DND-41 (cell line): ENCODE measurements around the gene ADAMTS9.

Experiments used
- EZH2 ChIP-seq: IDR thresholded peaks from 3 replicates; pipeline ENCODE4 v1.6.1; 2012; ENCODE audit warnings: borderline replicate concordance, low read depth, mild to moderate bottlenecking, moderate library complexity, low read length, inconsistent platforms; ENCODE audit not compliant: severe bottlenecking
- TF ChIP-seq, protein P1 (sequence below): IDR thresholded peaks from 2 replicates; pipeline ENCODE4 v1.5.1; 2012; ENCODE audit warnings: borderline replicate concordance, low read length, moderate library complexity, mild to moderate bottlenecking; ENCODE audit not compliant: poor library complexity, severe bottlenecking; ENCODE audit errors: extremely low read depth

DNA sequence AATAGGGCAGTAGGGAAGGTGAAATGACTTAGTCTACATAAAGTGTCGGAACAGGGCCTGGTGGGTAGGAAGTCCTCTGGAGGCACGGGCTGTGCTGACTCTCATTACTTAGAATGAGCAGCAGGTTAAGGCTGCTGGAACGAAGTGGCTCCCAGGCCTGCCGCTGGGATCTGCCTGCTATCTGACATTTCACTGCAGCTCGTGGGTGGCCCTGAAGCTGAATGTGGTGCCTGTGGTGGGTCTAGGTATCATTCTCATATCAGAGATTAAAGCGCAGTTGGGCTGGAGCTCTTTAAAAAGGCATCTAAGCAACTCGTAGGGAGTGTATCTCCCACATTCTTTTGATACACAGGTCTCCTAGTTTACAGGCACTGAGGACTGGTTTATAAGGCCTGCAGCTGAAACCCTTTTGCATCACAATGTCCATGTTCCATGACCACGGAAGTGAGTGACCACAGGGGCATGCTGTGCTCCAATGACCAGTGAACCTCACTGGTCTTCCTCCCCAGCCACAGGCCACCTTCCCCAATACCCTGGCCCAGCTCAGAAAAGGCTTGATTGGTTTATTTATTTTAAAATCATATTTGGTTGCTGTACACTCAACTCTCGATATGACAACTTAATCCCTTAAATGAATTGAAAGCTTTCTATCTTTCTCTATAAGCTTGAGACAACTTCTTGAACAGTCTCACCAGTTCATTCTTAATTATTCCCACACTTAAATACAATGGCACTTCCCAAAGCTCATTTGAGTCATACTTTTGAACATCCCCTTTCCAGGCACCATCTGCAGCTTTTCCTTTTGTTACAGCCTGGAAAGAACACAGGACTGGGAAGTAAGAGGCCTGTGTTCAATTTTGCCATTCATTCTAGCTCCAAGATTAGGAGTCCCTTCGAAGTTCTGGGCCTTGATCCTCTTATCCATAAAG lies 19.0 kb downstream of the ADAMTS9 start:
- TF ChIP-seq, protein P1, sequence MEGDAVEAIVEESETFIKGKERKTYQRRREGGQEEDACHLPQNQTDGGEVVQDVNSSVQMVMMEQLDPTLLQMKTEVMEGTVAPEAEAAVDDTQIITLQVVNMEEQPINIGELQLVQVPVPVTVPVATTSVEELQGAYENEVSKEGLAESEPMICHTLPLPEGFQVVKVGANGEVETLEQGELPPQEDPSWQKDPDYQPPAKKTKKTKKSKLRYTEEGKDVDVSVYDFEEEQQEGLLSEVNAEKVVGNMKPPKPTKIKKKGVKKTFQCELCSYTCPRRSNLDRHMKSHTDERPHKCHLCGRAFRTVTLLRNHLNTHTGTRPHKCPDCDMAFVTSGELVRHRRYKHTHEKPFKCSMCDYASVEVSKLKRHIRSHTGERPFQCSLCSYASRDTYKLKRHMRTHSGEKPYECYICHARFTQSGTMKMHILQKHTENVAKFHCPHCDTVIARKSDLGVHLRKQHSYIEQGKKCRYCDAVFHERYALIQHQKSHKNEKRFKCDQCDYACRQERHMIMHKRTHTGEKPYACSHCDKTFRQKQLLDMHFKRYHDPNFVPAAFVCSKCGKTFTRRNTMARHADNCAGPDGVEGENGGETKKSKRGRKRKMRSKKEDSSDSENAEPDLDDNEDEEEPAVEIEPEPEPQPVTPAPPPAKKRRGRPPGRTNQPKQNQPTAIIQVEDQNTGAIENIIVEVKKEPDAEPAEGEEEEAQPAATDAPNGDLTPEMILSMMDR: no peak
- no peak for TF ChIP-seq EZH2
